Gastrocnemius medialis (tissue), 4 donors: Measurements from ENCODE around the gene GLE1. TPM values are rescaled to one million over a fixed set of nuclear protein-coding genes. Genes with fewer than 3 reads are reported as not detected.
"Not testable (repeated sequence)": the region's sequence is repeated elsewhere in the genome, so short reads cannot be mapped to it uniquely, and the experiment has no call there.

Source experiments
- ATAC-seq, 2 donors: fragments of 150-250 bp; one replicate each; pipeline ENCODE4 v1.9.1; 2016
- DNase-seq, 2 donors: peaks; one replicate each; pipeline ENCODE4 v3.0.0-alpha.2; 2019
- H3K27ac ChIP-seq, 4 donors: fragments of 200-600 bp; sonication (generic); 1 replicate in 1 of 4; 2 replicates in 3 of 4; pipeline ENCODE4 v1.5.1; 2016 to 2018; ENCODE audit warnings: mild to moderate bottlenecking in 2 of 4, moderate library complexity in 1 of 4
- H3K27me3 ChIP-seq, 3 donors: fragments of 200-600 bp; sonication (generic) in 2 of 3; 1 replicate in 1 of 3; 2 replicates in 2 of 3; pipeline versions ENCODE4 v1.5.1 to v1.6.0; 2016 to 2019; ENCODE audit warnings: mild to moderate bottlenecking in 1 of 3, moderate library complexity in 1 of 3
- H3K36me3 ChIP-seq, 2 donors: fragments of 200-600 bp; sonication (generic) in 1 of 2; one replicate each; pipeline ENCODE4 v1.5.1; 2017 to 2018
- H3K4me1 ChIP-seq, 2 donors: fragments of 200-600 bp; sonication (generic) in 1 of 2; one replicate each; pipeline ENCODE4 v1.5.1; 2016 to 2017; ENCODE audit warnings: mild to moderate bottlenecking in 2 of 2
- H3K4me3 ChIP-seq, 4 donors: fragments of 200-600 bp; sonication (generic) in 3 of 4; 1 replicate in 1 of 4; 2 replicates in 3 of 4; pipeline ENCODE4 v1.5.1; 2016 to 2019; ENCODE audit warnings: mild to moderate bottlenecking in 2 of 4
- H3K9me3 ChIP-seq, 3 donors: fragments of 200-600 bp; sonication (generic) in 2 of 3; 1 replicate in 1 of 3; 2 replicates in 2 of 3; pipeline ENCODE4 v1.5.1; 2016 to 2019
- POLR2A ChIP-seq, 2 donors: fragments of 450-650 bp; IDR thresholded peaks; one replicate each; pipeline ENCODE4 v1.6.1; 2017; ENCODE audit warnings: antibody characterized with exemption in 2 of 2, mild to moderate bottlenecking in 2 of 2, moderate library complexity in 2 of 2
- in situ Hi-C, 4 donors: fragments of 200-750 bp; cut with MboI; loops; one replicate each; pipeline versions ENCODE4 v1.15.0 to v1.8.0; 2017; ENCODE audit warnings: low sequenced_read_pairs in 4 of 4
- intact Hi-C: fragments of 100-400 bp; cut with DNase I; formaldehyde crosslinking; loops from one replicate; pipeline ENCODE4 v1.15.1; 2023; ENCODE audit warnings: low total_unique reads
- total RNA-seq, 4 donors: library from RNA; depleted of rRNA; stranded (reverse); fragments of >200 nt; gene quantifications; one replicate each; pipeline versions ENCODE4 v1.1.0 to v1.2.3, GENCODE V29; 2016
- TF ChIP-seq, protein P1 (sequence below), 5 experiments: fragments of 450-650 bp in 3 of 5; fragments of 200-600 bp in 2 of 5; sonication (generic) in 2 of 5; IDR thresholded peaks in 4 of 5; conservative IDR thresholded peaks in 1 of 5; 1 replicate in 4 of 5; 2 replicates in 1 of 5; pipeline ENCODE4 v1.5.1; 2016 to 2019; ENCODE audit warnings: antibody characterized with exemption in 5 of 5, mild to moderate bottlenecking in 3 of 5, moderate library complexity in 3 of 5

GLE1 gene
- total RNA-seq, 4 donors from 2014 or later, result 31.4 to 56.7 (median 32.7) TPM

- TF ChIP-seq POLR2A (IDR thresholded peaks at IDR 0.05), result no peak
- TF ChIP-seq, protein P1, sequence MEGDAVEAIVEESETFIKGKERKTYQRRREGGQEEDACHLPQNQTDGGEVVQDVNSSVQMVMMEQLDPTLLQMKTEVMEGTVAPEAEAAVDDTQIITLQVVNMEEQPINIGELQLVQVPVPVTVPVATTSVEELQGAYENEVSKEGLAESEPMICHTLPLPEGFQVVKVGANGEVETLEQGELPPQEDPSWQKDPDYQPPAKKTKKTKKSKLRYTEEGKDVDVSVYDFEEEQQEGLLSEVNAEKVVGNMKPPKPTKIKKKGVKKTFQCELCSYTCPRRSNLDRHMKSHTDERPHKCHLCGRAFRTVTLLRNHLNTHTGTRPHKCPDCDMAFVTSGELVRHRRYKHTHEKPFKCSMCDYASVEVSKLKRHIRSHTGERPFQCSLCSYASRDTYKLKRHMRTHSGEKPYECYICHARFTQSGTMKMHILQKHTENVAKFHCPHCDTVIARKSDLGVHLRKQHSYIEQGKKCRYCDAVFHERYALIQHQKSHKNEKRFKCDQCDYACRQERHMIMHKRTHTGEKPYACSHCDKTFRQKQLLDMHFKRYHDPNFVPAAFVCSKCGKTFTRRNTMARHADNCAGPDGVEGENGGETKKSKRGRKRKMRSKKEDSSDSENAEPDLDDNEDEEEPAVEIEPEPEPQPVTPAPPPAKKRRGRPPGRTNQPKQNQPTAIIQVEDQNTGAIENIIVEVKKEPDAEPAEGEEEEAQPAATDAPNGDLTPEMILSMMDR (IDR thresholded peaks at IDR 0.05 in 4 of 5, conservative IDR thresholded peaks at IDR 0.05 in 1 of 5), result no peak
- Histone ChIP-seq H3K4me3 (no peak overlapping the region), H3K36me3 (peaks cover 22 to 85% of the 10 kb centered on the region in 2 donors), H3K4me1 (no peaks in the 10 kb centered on the region), H3K27ac (no peak overlapping the region), H3K27me3 (no peaks in the 10 kb centered on the region), H3K9me3 (no peaks in the 10 kb centered on the region)
- ATAC-seq (no peak), DNase-seq (no peak)
- in situ Hi-C loops, result no loop called here
- intact Hi-C loops, result loop anchor here (10.0 kb wide), 2 partner anchors 52 to 388 kb away; no protein-coding TSS in a partner anchor
Measured at GRCh38 chr9:128577206-128577605, 72.7 kb downstream of the GLE1 start.

DNA sequence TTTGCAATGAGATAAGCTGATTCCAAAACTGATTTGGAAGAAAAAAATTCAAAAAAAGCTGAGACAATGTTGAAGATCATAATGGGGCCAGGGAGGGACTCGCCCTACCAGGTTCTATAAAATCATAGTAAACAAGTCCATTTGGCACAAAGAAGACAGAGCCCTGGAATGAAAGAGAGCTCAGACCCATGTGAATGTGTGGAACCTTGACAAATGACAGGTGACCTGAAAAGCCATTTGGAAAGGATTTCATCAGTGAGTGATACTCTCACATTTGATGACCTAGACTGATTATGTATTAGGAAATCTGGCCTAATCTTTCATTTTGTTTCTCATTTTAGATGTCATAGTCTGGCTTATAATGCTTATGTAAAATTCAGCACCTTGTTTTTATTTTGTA is 74.7 kb downstream of the GLE1 start:
- H3K27me3 ChIP-seq, result no peaks in the 10 kb centered on the region
- intact Hi-C loops, result loop anchor here (10.0 kb wide), 2 partner anchors 54 to 386 kb away; no protein-coding TSS in a partner anchor

GRCh38 chr9:128580731-128581130 is 76.2 kb downstream of the GLE1 start:
- intact Hi-C loops (no loop called here), in situ Hi-C loops (no loop called here)
- Histone ChIP-seq H3K27ac (no peak overlapping the region), H3K27me3 (no peaks in the 10 kb centered on the region), H3K4me3 (no peak overlapping the region), H3K9me3 (no peaks in the 10 kb centered on the region), H3K36me3 (peaks cover 22 to 100% of the 10 kb centered on the region in 2 donors), H3K4me1 (no peaks in the 10 kb centered on the region)
- no peak for TF ChIP-seq POLR2A (IDR thresholded peaks at IDR 0.05)
- TF ChIP-seq, protein P1 (IDR thresholded peaks at IDR 0.05 in 4 of 5, conservative IDR thresholded peaks at IDR 0.05 in 1 of 5), result no peak
- DNase-seq (no peak), ATAC-seq (no peak)

More for the DNA sequence above, 74.7 kb downstream of the GLE1 start:
- DNase-seq, result no peak
- Histone ChIP-seq H3K4me3 (no peak overlapping the region), H3K9me3 (no peaks in the 10 kb centered on the region), H3K4me1 (no peaks in the 10 kb centered on the region), H3K36me3 (peaks cover 22 to 99% of the 10 kb centered on the region in 2 donors), H3K27ac (no peak overlapping the region)
- in situ Hi-C loops, result no loop called here
- ATAC-seq, result no peak
- TF ChIP-seq, protein P1 (IDR thresholded peaks at IDR 0.05 in 4 of 5, conservative IDR thresholded peaks at IDR 0.05 in 1 of 5), result no peak
- no peak for TF ChIP-seq POLR2A (IDR thresholded peaks at IDR 0.05)

DNA sequence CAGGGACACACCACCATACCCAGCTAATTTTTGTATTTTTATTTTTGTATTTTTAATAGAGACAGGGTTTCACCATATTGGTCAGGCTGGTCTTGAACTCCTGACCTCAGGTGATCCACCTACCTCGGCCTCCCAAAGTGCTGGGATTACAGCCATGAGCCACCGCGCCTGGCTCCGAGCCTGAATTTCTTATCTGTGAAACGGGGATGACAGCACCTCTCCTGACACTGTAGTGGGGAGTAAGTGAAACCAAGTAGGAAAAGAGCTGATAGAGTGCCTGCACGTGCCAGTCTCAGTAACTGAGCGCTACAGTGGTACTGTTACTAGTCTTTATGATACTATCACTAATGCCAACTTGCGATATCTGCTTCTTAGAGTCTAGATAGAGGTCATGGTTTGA is 80.6 kb downstream of the GLE1 start:
- DNase-seq, H3K4me3 ChIP-seq, H3K9me3 ChIP-seq, H3K27me3 ChIP-seq, H3K27ac ChIP-seq, ATAC-seq, in situ Hi-C loops, H3K4me1 ChIP-seq, intact Hi-C loops: not testable (repeated sequence)
- H3K36me3 ChIP-seq, result peaks cover 13 to 96% of the 10 kb centered on the region in 2 donors

DNA sequence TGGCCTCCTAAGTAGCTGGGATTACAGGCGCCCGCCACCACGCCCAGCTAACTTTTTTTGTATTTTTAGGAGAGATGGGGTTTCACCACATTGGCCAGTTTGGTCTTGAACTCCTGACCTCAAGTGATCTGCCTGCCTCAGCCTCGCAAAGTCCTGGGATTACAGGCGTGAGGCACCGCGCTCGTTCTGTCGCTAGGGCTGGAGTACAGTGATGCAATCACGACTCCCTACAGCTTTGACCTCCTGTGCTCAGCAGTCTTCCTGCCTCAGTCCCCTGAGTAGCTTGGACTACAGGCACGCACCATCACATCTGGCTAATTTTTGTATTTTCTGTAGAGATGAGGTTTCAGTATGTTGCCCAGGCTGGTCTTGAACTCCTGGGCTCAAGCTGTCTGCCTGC is 82.4 kb downstream of the GLE1 start:
- intact Hi-C loops, result not testable (repeated sequence)

DNA sequence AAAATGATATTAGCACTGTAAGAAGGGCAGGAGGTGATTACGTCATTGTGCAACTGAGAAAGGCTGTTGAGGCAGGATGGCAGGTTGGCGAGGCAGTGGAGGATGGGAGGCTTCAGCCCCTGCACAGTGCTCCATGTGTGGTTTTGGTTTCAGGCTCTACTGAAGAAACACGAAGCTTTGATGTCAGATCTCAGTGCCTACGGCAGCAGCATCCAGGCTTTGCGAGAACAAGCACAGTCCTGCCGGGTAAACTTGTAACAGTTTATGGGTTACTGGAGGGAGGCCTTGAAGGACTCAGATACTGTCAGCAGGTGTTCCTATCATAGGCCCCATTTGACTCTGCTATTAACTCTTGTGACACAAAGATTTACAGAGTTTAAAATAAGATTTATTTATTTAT is 82.9 kb downstream of the GLE1 start:
- intact Hi-C loops, result no loop called here

More for the DNA sequence above, 82.4 kb downstream of the GLE1 start:
- H3K4me3 ChIP-seq, in situ Hi-C loops, DNase-seq, H3K27ac ChIP-seq, H3K9me3 ChIP-seq, H3K4me1 ChIP-seq, H3K27me3 ChIP-seq, ATAC-seq: not testable (repeated sequence)
- H3K36me3 ChIP-seq, result peaks cover under 1 to 89% of the 10 kb centered on the region in 2 donors

More for the DNA sequence above, 82.9 kb downstream of the GLE1 start:
- no peak for TF ChIP-seq POLR2A (IDR thresholded peaks at IDR 0.05)
- TF ChIP-seq, protein P1 (IDR thresholded peaks at IDR 0.05 in 4 of 5, conservative IDR thresholded peaks at IDR 0.05 in 1 of 5), result no peak
- ATAC-seq (no peak), DNase-seq (no peak)
- Histone ChIP-seq H3K36me3 (peaks cover 0 to 89% of the 10 kb centered on the region in 2 donors), H3K4me1 (no peaks in the 10 kb centered on the region), H3K9me3 (no peaks in the 10 kb centered on the region), H3K4me3 (no peak overlapping the region), H3K27ac (no peak overlapping the region), H3K27me3 (no peaks in the 10 kb centered on the region)
- in situ Hi-C loops, result no loop called here
